Dendritic cell treated with granulocyte-macrophage colony-stimulating factor and Interleukin-4, amounts not matched to agents 40 ng/mL and 50 ng/mL, for 4 days (primary cell): Measurements from ENCODE around the gene DGKH.

ENCODE experiments used
- H3K27ac Mint-ChIP-seq: one replicate; pipeline ENCODE4 v1.8.0; 2022; ENCODE audit warnings: mild to moderate bottlenecking, mixed read lengths
- H3K27me3 Mint-ChIP-seq: one replicate; pipeline ENCODE4 v1.8.0; 2022; ENCODE audit warnings: mild to moderate bottlenecking, mixed read lengths
- H3K36me3 Mint-ChIP-seq: one replicate; pipeline ENCODE4 v1.8.0; 2022; ENCODE audit warnings: low read depth, mixed read lengths
- H3K4me1 Mint-ChIP-seq: one replicate; pipeline ENCODE4 v1.8.0; 2022; ENCODE audit warnings: low read depth, mixed read lengths
- H3K4me3 Mint-ChIP-seq: one replicate; pipeline ENCODE4 v1.8.0; 2022; ENCODE audit warnings: mild to moderate bottlenecking, moderate library complexity, mixed read lengths
- H3K9me3 Mint-ChIP-seq: one replicate; pipeline ENCODE4 v1.8.0; 2022; ENCODE audit warnings: mixed read lengths
- intact Hi-C: fragments of 100-400 bp; cut with micrococcal nuclease; formaldehyde crosslinking; loops from one replicate; pipeline ENCODE4 v1.15.0; 2022

Gene DGKH

GRCh38 chr13:42048342-42048683 lies at the start of gene DGKH:
Gene DGKH, plus strand, starts transcription at chr13:42048648. Its CDS starts 126 bp downstream, at chr13:42048774.
- peaks cover 14% of the 10 kb centered on the region for H3K36me3 Mint-ChIP-seq
- H3K9me3 Mint-ChIP-seq = no peaks in the 10 kb centered on the region
- H3K27ac Mint-ChIP-seq = peak within 1 kb of the TSS; percentile 83
- intact Hi-C loops = loop anchor here (5.0 to 10.0 kb wide), 2 partner anchors 86 to 226 kb away; partner anchors contain the start of genes AKAP11 and VWA8
- H3K27me3 Mint-ChIP-seq = peaks cover 35% of the 10 kb centered on the region
- H3K4me3 Mint-ChIP-seq = peak within 1 kb of the TSS; percentile 90
- peaks cover 18% of the 10 kb centered on the region for H3K4me1 Mint-ChIP-seq

DNA sequence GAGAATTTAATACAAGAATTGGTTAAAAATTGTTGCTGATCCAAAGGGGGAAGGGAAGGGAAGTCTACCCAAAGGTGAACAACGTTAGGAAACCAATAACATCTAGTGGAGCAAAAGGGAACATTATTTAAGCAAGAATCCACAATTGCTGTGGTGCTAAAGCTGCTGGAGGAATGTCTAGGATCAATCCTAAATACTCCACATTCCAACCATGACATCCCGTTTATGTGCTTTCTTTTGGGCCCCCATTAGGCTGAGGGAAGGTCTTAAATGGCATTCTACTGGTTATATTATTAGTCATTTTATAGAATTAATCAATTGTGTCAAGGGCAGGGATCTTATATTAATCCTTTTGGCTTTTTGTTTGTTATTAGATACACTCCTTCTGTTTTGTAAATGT lies 47.6 kb upstream of the DGKH start:
- H3K27me3 Mint-ChIP-seq = peaks cover 4% of the 10 kb centered on the region

DNA sequence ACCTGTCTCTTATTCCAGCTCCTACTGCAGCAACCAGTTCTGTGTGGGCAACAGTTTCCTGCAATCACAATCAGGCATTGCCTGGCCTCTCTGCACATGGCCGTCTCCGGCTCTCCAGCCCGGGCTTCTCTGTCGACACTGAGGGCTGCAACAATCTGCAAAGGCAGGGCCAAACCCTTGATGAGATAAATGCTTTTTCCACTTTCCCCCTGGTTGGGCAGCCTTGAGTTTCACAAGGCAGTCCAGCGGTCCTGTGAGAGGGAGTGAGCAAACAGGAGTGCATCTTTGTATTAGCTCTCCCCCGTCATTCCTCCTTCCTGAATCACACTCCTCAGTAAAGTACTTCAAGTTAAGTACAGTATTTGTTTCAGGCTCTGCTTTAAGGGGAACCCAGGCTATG lies 46.9 kb upstream of the DGKH start:
- no peak overlapping the region for H3K4me3 Mint-ChIP-seq
- H3K27ac Mint-ChIP-seq = no peak overlapping the region
- no peaks in the 10 kb centered on the region for H3K9me3 Mint-ChIP-seq
- intact Hi-C loops = no loop called here
- no peaks in the 10 kb centered on the region for H3K4me1 Mint-ChIP-seq
- H3K36me3 Mint-ChIP-seq = no peaks in the 10 kb centered on the region
- peaks cover 4% of the 10 kb centered on the region for H3K27me3 Mint-ChIP-seq

More for the DNA sequence above, 47.6 kb upstream of the DGKH start:
- H3K27ac Mint-ChIP-seq = no peak overlapping the region
- no peaks in the 10 kb centered on the region for H3K9me3 Mint-ChIP-seq
- H3K36me3 Mint-ChIP-seq = no peaks in the 10 kb centered on the region
- intact Hi-C loops = no loop called here
- H3K4me3 Mint-ChIP-seq = no peak overlapping the region
- H3K4me1 Mint-ChIP-seq = no peaks in the 10 kb centered on the region

DNA sequence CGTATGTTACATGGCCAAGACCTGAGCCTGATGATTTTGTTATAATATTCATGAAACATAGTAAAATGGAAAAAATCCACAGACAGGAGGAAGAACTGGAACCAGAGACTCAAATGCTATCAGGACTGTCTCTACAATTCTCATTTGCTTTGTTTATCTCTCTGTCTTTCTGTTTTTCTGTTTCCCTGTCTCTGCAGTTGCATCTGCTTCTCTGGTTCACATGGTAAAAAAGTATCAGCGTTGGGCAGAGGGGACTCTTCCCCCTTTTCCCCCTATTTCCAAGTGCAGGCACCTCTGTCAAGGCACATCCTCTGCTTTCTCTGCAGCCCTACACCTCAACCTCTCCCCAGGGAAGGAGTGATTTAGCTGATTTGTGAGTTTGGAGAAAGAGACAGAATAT lies 46.4 kb upstream of the DGKH start:
- Mint-ChIP-seq H3K4me1 (no peaks in the 10 kb centered on the region), H3K27ac (no peak overlapping the region), H3K9me3 (no peaks in the 10 kb centered on the region), H3K36me3 (no peaks in the 10 kb centered on the region), H3K4me3 (no peak overlapping the region), H3K27me3 (peaks cover 4% of the 10 kb centered on the region)
- intact Hi-C loops = no loop called here

DNA sequence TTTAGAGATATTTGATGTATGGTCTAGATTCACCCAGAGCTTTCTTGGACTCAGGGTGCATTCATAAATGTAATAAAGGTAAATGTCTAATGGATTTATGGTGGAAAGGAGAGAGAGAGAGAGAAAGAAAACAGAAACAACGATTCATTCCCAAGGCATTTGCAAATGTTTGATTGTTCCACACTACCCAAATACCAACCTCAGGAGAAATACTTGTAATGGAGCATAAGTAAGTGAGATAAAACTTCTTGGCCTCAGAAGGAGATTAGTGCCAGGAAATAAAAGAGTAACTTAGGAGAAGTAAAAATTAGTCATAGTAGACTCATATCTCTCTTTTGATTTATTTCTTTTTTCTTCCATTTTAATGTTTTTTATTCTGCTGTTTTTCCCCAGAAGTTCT lies 40.6 kb upstream of the DGKH start:
- intact Hi-C loops = no loop called here
- Mint-ChIP-seq H3K27me3 (no peaks in the 10 kb centered on the region), H3K36me3 (no peaks in the 10 kb centered on the region), H3K4me1 (no peaks in the 10 kb centered on the region), H3K4me3 (no peak overlapping the region), H3K9me3 (no peaks in the 10 kb centered on the region), H3K27ac (no peak overlapping the region)

DNA sequence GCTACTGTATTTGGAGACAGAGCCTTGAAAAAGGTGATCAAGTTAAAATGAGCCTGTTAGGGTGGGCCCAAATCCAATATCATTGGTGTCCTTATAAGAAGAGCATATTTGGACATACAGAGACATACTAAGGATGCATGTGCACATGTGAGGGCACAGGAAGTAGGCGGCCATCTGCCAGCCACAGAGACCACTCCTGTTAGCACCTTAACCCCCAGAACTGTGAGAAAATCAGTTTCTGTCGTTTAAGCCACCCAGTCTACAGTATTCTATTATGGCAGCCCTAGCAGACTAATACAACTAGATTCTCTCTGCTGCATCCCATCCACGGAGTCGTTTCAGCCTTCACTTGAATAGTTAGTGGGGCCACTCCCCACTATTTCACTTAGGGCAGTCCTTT lies 39.4 kb upstream of the DGKH start:
- H3K9me3 Mint-ChIP-seq = no peaks in the 10 kb centered on the region
- H3K4me1 Mint-ChIP-seq = no peaks in the 10 kb centered on the region
- H3K4me3 Mint-ChIP-seq = no peak overlapping the region
- no peaks in the 10 kb centered on the region for H3K36me3 Mint-ChIP-seq
- intact Hi-C loops = no loop called here
- H3K27me3 Mint-ChIP-seq = no peaks in the 10 kb centered on the region
- no peak overlapping the region for H3K27ac Mint-ChIP-seq

DNA sequence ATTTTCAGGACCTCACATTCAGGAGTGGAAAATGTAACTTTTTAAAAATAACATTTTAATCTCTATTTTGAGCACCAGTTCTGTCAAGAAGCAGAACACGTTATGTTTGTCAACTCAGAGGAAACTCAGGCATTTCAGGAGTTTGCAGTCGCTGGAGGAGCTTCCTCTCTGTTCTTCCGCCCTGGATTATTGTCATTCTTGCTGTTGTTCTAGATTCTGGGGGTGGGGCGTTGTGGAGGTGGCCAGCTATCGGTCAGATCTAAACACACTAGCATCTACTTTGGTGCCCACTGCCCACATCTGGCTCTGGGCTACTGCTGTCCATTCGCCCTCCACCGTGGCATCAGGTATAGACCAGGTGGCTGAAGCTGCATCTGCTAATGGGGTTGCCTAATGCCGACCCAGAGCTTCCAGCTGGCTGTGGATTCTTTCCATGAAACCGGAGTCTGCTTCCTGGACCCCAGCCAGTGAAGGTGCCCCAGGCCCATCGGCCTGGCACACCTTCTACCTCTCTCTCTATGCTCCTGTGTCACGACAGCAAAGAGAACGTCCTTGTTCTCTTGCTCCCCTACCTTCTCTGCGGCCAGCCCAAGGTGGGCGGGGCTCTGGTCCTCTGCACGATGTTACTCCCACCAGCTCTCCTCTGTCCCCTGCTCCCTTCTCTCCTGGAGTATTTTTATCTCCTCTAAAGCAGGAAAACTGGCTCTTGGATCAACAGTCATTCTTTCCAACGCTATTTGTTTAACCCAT lies 36.7 kb upstream of the DGKH start:
- intact Hi-C loops = no loop called here
- H3K9me3 Mint-ChIP-seq = no peaks in the 10 kb centered on the region
- H3K36me3 Mint-ChIP-seq = no peaks in the 10 kb centered on the region
- H3K27ac Mint-ChIP-seq = no peak overlapping the region
- peaks cover 1% of the 10 kb centered on the region for H3K27me3 Mint-ChIP-seq
- no peak overlapping the region for H3K4me3 Mint-ChIP-seq
- H3K4me1 Mint-ChIP-seq = no peaks in the 10 kb centered on the region

- H3K27me3 Mint-ChIP-seq = peaks cover 1% of the 10 kb centered on the region
- intact Hi-C loops = no loop called here
- H3K27ac Mint-ChIP-seq = no peak overlapping the region
- no peaks in the 10 kb centered on the region for H3K9me3 Mint-ChIP-seq
- H3K36me3 Mint-ChIP-seq = no peaks in the 10 kb centered on the region
- H3K4me3 Mint-ChIP-seq = no peak overlapping the region
- no peaks in the 10 kb centered on the region for H3K4me1 Mint-ChIP-seq
Measured at GRCh38 chr13:42014119-42014518, 34.3 kb upstream of the DGKH start.

- Mint-ChIP-seq H3K9me3 (no peaks in the 10 kb centered on the region), H3K4me3 (no peak overlapping the region), H3K27me3 (peaks cover 1% of the 10 kb centered on the region), H3K4me1 (no peaks in the 10 kb centered on the region), H3K36me3 (no peaks in the 10 kb centered on the region), H3K27ac (no peak overlapping the region)
- intact Hi-C loops = no loop called here
Measured at GRCh38 chr13:42017264-42017663, 31.2 kb upstream of the DGKH start.

DNA sequence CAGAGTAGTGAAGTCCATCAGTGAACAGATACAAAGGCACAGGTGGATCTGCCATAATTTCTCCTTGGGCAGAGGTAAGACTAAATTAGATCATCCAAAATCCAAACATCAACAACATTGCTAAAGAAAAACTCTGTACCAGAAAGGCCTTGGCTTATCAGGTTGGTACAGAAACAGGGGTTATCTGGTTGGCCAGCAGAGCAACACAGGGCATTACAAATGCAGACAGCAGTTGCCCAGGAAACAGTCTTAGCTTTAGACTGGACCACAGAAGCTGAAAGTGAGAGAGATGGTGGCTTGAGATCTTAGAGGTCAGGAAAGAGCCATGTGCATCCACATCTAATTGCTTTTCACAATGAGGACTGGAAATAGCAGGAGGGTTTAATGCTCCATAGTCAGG lies 26.6 kb upstream of the DGKH start:
- no peak overlapping the region for H3K4me3 Mint-ChIP-seq
- no peaks in the 10 kb centered on the region for H3K9me3 Mint-ChIP-seq
- no peaks in the 10 kb centered on the region for H3K27me3 Mint-ChIP-seq
- intact Hi-C loops = no loop called here
- H3K27ac Mint-ChIP-seq = no peak overlapping the region
- H3K4me1 Mint-ChIP-seq = no peaks in the 10 kb centered on the region
- no peaks in the 10 kb centered on the region for H3K36me3 Mint-ChIP-seq

- Mint-ChIP-seq H3K4me3 (no peak overlapping the region), H3K36me3 (no peaks in the 10 kb centered on the region), H3K4me1 (no peaks in the 10 kb centered on the region), H3K27ac (no peak overlapping the region), H3K27me3 (no peaks in the 10 kb centered on the region), H3K9me3 (no peaks in the 10 kb centered on the region)
- intact Hi-C loops = no loop called here
Measured at GRCh38 chr13:42022336-42022735, 26.1 kb upstream of the DGKH start.

- intact Hi-C loops = no loop called here
- Mint-ChIP-seq H3K27ac (no peak overlapping the region), H3K36me3 (no peaks in the 10 kb centered on the region), H3K9me3 (no peaks in the 10 kb centered on the region), H3K4me3 (no peak overlapping the region), H3K4me1 (no peaks in the 10 kb centered on the region), H3K27me3 (peaks cover under 1% of the 10 kb centered on the region)
Measured at GRCh38 chr13:42022796-42023493, 25.5 kb upstream of the DGKH start.

GRCh38 chr13:42027286-42027685 lies 21.2 kb upstream of the DGKH start:
- Mint-ChIP-seq H3K4me3 (no peak overlapping the region), H3K36me3 (no peaks in the 10 kb centered on the region), H3K27ac (no peak overlapping the region), H3K4me1 (no peaks in the 10 kb centered on the region), H3K27me3 (peaks cover 4% of the 10 kb centered on the region), H3K9me3 (no peaks in the 10 kb centered on the region)
- intact Hi-C loops = no loop called here

DNA sequence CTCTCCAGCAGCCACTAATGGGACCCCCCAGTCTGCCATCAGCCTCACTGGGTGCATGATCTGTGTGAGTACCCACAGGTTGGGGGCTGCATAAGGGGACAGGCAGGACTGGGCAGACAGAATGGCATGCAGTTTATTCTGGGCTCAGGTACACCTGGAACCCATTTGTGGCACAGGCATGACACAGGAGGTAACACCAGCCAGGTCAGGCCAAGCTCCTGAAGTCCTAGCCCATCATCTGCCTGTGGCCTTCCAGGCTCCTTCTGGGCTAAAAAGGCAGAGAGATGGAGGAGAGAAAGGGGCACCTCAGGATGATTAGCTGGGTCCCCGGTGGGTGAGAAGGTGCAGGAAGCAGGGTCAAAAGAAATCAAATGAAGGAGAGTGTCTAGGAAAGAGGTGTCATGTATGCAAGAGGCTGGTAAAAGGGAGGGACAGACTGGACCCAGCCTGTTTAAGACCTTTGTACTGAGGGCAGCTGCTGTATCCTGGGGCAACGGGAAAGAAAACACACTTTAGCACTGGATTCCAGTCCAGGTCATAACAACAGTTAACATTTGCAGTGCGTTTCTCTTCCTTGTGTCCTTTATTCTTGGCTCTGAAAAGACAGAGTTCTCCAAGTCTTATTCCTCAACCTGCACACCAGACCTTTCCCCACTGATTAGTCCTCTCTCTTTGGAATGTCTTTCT lies 20.2 kb upstream of the DGKH start:
- Mint-ChIP-seq H3K4me1 (no peaks in the 10 kb centered on the region), H3K27ac (no peak overlapping the region), H3K9me3 (no peaks in the 10 kb centered on the region), H3K36me3 (no peaks in the 10 kb centered on the region), H3K4me3 (no peak overlapping the region), H3K27me3 (peaks cover 4% of the 10 kb centered on the region)
- intact Hi-C loops = no loop called here
